Liver (tissue), 9 donors: ENCODE data around the gene SLC44A3. TPM values are rescaled to one million over a fixed set of nuclear protein-coding genes. Genes with fewer than 3 reads are reported as not detected.

Experiments
- DNase-seq: peaks from one replicate; pipeline ENCODE4 v3.0.0-alpha.2; 2017; ENCODE audit warnings: low spot score
- H3K27ac ChIP-seq, 2 donors: one replicate each; pipeline ENCODE4 v1.7.0; 2013; ENCODE audit warnings: inconsistent platforms in 2 of 2, low read length in 2 of 2, control low read depth in 1 of 2, low read depth in 1 of 2, mild to moderate bottlenecking in 1 of 2
- H3K27me3 ChIP-seq, 4 donors: one replicate each; pipeline versions ENCODE4 v1.6.1 to v1.7.0; 2013; ENCODE audit warnings: low read length in 3 of 4, inconsistent platforms in 1 of 4, mild to moderate bottlenecking in 1 of 4, moderate library complexity in 1 of 4; ENCODE audit not compliant: control insufficient read depth in 4 of 4, insufficient read depth in 4 of 4
- H3K36me3 ChIP-seq, 4 donors: one replicate each; pipeline versions ENCODE4 v1.6.1 to v1.7.0; 2013; ENCODE audit warnings: low read length in 3 of 4, mild to moderate bottlenecking in 3 of 4, low read depth in 1 of 4, moderate library complexity in 1 of 4; ENCODE audit not compliant: control insufficient read depth in 4 of 4, insufficient read depth in 3 of 4
- H3K4me1 ChIP-seq, 4 donors: one replicate each; pipeline versions ENCODE4 v1.6.1 to v1.7.0; 2013; ENCODE audit warnings: low read length in 3 of 4, mild to moderate bottlenecking in 3 of 4, moderate library complexity in 1 of 4; ENCODE audit not compliant: control insufficient read depth in 4 of 4, insufficient read depth in 4 of 4
- H3K4me3 ChIP-seq, 3 donors: one replicate each; pipeline versions ENCODE4 v1.6.1 to v1.7.0; 2013; ENCODE audit warnings: low read length in 3 of 3, control low read depth in 1 of 3, low read depth in 1 of 3, mild to moderate bottlenecking in 1 of 3
- H3K9ac ChIP-seq, 2 donors: one replicate each; pipeline ENCODE4 v1.7.0; 2013; ENCODE audit warnings: low read length in 2 of 2, mild to moderate bottlenecking in 2 of 2, moderate library complexity in 2 of 2, control low read depth in 1 of 2, low read depth in 1 of 2
- H3K9me3 ChIP-seq, 4 donors: one replicate each; pipeline versions ENCODE4 v1.6.1 to v1.7.0; 2013; ENCODE audit warnings: low read length in 3 of 4; ENCODE audit not compliant: control insufficient read depth in 4 of 4
- ATF3 ChIP-seq: IDR thresholded peaks from 2 replicates; pipeline ENCODE4 v1.6.1; 2016; ENCODE audit warnings: antibody characterized with exemption
- EGR1 ChIP-seq, 2 donors: IDR thresholded peaks; 2 replicates each; pipeline ENCODE4 v1.6.1; 2016 to 2018; ENCODE audit warnings: antibody characterized with exemption in 2 of 2, low read depth in 2 of 2
- FOXA1 ChIP-seq: IDR thresholded peaks from 2 replicates; pipeline ENCODE4 v1.6.1; 2016; ENCODE audit warnings: antibody characterized with exemption
- FOXA2 ChIP-seq: IDR thresholded peaks from 2 replicates; pipeline ENCODE4 v1.6.1; 2016; ENCODE audit warnings: antibody characterized with exemption
- GABPA ChIP-seq, 2 donors: IDR thresholded peaks in 1 of 2; conservative IDR thresholded peaks in 1 of 2; 2 replicates each; pipeline ENCODE4 v1.6.1; 2016; ENCODE audit warnings: antibody characterized with exemption in 2 of 2, mild to moderate bottlenecking in 1 of 2, moderate library complexity in 1 of 2
- HNF4A ChIP-seq, 2 donors: conservative IDR thresholded peaks; 2 replicates each; pipeline ENCODE4 v1.6.1; 2016; ENCODE audit warnings: antibody characterized with exemption in 2 of 2, mild to moderate bottlenecking in 2 of 2
- HNF4G ChIP-seq: IDR thresholded peaks from 2 replicates; pipeline ENCODE4 v1.6.1; 2016; ENCODE audit warnings: antibody characterized with exemption
- MAX ChIP-seq: IDR thresholded peaks from 2 replicates; pipeline ENCODE4 v1.6.1; 2016; ENCODE audit warnings: antibody characterized with exemption
- NR2F2 ChIP-seq: IDR thresholded peaks from 2 replicates; pipeline ENCODE4 v1.6.1; 2016; ENCODE audit warnings: antibody characterized with exemption
- RAD21 ChIP-seq, 2 donors: IDR thresholded peaks; 2 replicates each; pipeline ENCODE4 v1.6.1; 2016; ENCODE audit warnings: antibody characterized with exemption in 2 of 2, mild to moderate bottlenecking in 2 of 2
- REST ChIP-seq: IDR thresholded peaks from 2 replicates; pipeline ENCODE4 v1.6.1; 2016; ENCODE audit warnings: antibody characterized with exemption, mild to moderate bottlenecking
- RXRA ChIP-seq, 2 donors: IDR thresholded peaks; 2 replicates each; pipeline ENCODE4 v1.6.1; 2017 to 2018; ENCODE audit warnings: antibody characterized with exemption in 2 of 2, mild to moderate bottlenecking in 1 of 2
- SP1 ChIP-seq: IDR thresholded peaks from 2 replicates; pipeline ENCODE4 v1.6.1; 2018; ENCODE audit warnings: antibody characterized with exemption, mild to moderate bottlenecking
- YY1 ChIP-seq: IDR thresholded peaks from 2 replicates; pipeline ENCODE4 v1.6.1; 2016; ENCODE audit warnings: antibody characterized with exemption, mild to moderate bottlenecking
- WGBS: extraction: QIAGEN DNeasy Blood & Tissue Kit; methylation state at CpG from one replicate; pipeline ENCODE4 v1.1.7; 2013; 5-methylcytosine and 5-hydroxymethylcytosine counted together
- polyA plus RNA-seq, 2 donors: library from polyadenylated mRNA; stranded (reverse) in 1 of 2; unstranded in 1 of 2; fragments of 200-250 nt in 1 of 2; fragments of >200 nt in 1 of 2; fragmentation: Nextera tagmentation in 1 of 2; extraction: Ambion mirVana in 1 of 2; gene quantifications; one replicate each; pipeline versions ENCODE4 v1.2.1 to v1.2.3, GENCODE V29; 2013 to 2015
- total RNA-seq, 2 donors: library from RNA; depleted of rRNA; stranded (reverse); fragments of >200 nt; gene quantifications; one replicate each; pipeline ENCODE4 v1.2.3, GENCODE V29; 2014
- TF ChIP-seq, protein P1 (sequence below): fragments of 150-350 bp; IDR thresholded peaks from 2 replicates; pipeline ENCODE4 v1.5.1; 2017; ENCODE audit warnings: improper control_type of control experiment, low read depth, low read length; ENCODE audit not compliant: missing input control
- donor health status: healthy.
- donor health status: healthy.
- donor health status: healthy.
- donor health status: healthy.
- donor health status: healthy.

SLC44A3 gene
- total and polyA plus RNA-seq, 4 donors = 2.4 to 2.8 (median 2.7) TPM

- TF ChIP-seq RAD21 (IDR thresholded peaks at IDR 0.05) (no peak), MAX (no peak), REST (no peak), HNF4G (no peak), RXRA (IDR thresholded peaks at IDR 0.05) (no peak), FOXA1 (no peak), YY1 (no peak), EGR1 (IDR thresholded peaks at IDR 0.05; ENCODE audit: low read depth in 2 of 2) (no peak)
- TF ChIP-seq, protein P1, sequence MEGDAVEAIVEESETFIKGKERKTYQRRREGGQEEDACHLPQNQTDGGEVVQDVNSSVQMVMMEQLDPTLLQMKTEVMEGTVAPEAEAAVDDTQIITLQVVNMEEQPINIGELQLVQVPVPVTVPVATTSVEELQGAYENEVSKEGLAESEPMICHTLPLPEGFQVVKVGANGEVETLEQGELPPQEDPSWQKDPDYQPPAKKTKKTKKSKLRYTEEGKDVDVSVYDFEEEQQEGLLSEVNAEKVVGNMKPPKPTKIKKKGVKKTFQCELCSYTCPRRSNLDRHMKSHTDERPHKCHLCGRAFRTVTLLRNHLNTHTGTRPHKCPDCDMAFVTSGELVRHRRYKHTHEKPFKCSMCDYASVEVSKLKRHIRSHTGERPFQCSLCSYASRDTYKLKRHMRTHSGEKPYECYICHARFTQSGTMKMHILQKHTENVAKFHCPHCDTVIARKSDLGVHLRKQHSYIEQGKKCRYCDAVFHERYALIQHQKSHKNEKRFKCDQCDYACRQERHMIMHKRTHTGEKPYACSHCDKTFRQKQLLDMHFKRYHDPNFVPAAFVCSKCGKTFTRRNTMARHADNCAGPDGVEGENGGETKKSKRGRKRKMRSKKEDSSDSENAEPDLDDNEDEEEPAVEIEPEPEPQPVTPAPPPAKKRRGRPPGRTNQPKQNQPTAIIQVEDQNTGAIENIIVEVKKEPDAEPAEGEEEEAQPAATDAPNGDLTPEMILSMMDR = no peak
- Histone ChIP-seq H3K27ac (no peak overlapping the region), H3K4me1 (peaks cover 0 to 1% (median 0%) of the 10 kb centered on the region in 4 donors), H3K9ac (no peak overlapping the region), H3K27me3 (no peaks in the 10 kb centered on the region), H3K36me3 (peaks cover 0 to 2% (median 0%) of the 10 kb centered on the region in 4 donors), H3K4me3 (no peak overlapping the region), H3K9me3 (no peaks in the 10 kb centered on the region)
- WGBS = 98% methylated on average over 5 of the region's 5 CpGs
- DNase-seq = no peak
Observed at GRCh38 chr1:94878329-94878728, 58.2 kb downstream of the SLC44A3 start.

DNA sequence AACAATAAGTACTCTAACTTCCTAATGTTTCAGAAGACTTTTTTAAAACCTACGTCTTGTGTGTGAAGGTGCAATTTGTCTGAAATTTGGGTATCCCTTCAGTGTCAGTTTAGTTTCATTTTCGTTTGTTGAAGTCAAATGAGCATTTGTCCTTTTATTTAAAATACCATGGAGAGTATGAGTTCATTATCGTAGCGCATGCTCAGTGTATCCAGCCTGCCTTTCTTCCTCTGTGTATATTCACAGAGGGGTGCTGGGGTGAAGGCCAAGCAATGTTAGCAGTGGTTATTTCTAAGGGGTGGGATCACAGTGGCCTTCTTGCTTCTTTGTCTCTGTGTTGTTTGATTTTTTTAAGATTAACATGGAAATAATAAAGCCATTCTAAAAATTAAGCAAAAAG is 63.5 kb downstream of the SLC44A3 start:
- H3K36me3 ChIP-seq = no peaks in the 10 kb centered on the region
- H3K9ac ChIP-seq = no peak overlapping the region
- no peaks in the 10 kb centered on the region for H3K9me3 ChIP-seq
- H3K27me3 ChIP-seq = no peaks in the 10 kb centered on the region
- H3K27ac ChIP-seq = peak overlapping the region in 1 of 2 donors; percentile 1
- WGBS = 21% methylated on average over 4 of the region's 4 CpGs
- H3K4me3 ChIP-seq = peak overlapping the region in 1 of 3 donors; percentile 4
- TF ChIP-seq GABPA (IDR thresholded peaks at IDR 0.05 in 1 of 2, conservative IDR thresholded peaks at IDR 0.05 in 1 of 2) = no peak
- TF ChIP-seq FOXA1 = no peak
- TF ChIP-seq HNF4A (conservative IDR thresholded peaks at IDR 0.05) = no peak
- TF ChIP-seq RXRA (IDR thresholded peaks at IDR 0.05) = no peak
- no peak for TF ChIP-seq SP1
- H3K4me1 ChIP-seq = peaks cover 0 to 9% (median 4%) of the 10 kb centered on the region in 4 donors
- no peak for DNase-seq

- peaks cover 0 to 9% (median 4%) of the 10 kb centered on the region in 4 donors for H3K4me1 ChIP-seq
- no peaks in the 10 kb centered on the region for H3K27me3 ChIP-seq
- H3K36me3 ChIP-seq = no peaks in the 10 kb centered on the region
- H3K9me3 ChIP-seq = no peaks in the 10 kb centered on the region
- WGBS = 44% methylated on average over 6 of the region's 6 CpGs
- peak overlapping the region; percentile 1 to 22 for H3K27ac ChIP-seq
- DNase-seq = no peak
- H3K9ac ChIP-seq = peak overlapping the region in 1 of 2 donors; percentile 27
- no peak overlapping the region for H3K4me3 ChIP-seq
- TF ChIP-seq FOXA2 (no peak), MAX (no peak), NR2F2 (no peak), HNF4G (no peak), YY1 (no peak), RXRA (IDR thresholded peaks at IDR 0.05) (no peak), ATF3 (no peak)
Observed at GRCh38 chr1:94884106-94884505, 63.9 kb downstream of the SLC44A3 start.
